Memory B cell (primary cell): ENCODE data around the gene C2CD4C.
A peak's percentile ranks its signal among the peaks of the same experiment; 100 is the strongest.
"Not testable (repeated sequence)": the region's sequence is repeated elsewhere in the genome, so short reads cannot be mapped to it uniquely, and the experiment has no call there.

Source experiments
- ATAC-seq: fragments of 150-1000 bp; cut with Tn5 transposase; 2 replicates; pipeline ENCODE4 v1.10.0; 2021; ENCODE audit warnings: low read depth, mild to moderate bottlenecking, moderate library complexity
- DNase-seq, 2 donors: peaks; one replicate each; pipeline ENCODE4 v3.0.0; 2022; ENCODE audit warnings: low spot score in 2 of 2
- H3K27ac Mint-ChIP-seq: one replicate; pipeline ENCODE4 v1.8.0; 2022; ENCODE audit warnings: mild to moderate bottlenecking, moderate library complexity, mixed read lengths
- H3K27me3 Mint-ChIP-seq: one replicate; pipeline ENCODE4 v1.8.0; 2022; ENCODE audit warnings: mixed read lengths
- H3K36me3 Mint-ChIP-seq: one replicate; pipeline ENCODE4 v1.8.0; 2022; ENCODE audit warnings: mild to moderate bottlenecking, mixed read lengths
- H3K4me1 Mint-ChIP-seq: one replicate; pipeline ENCODE4 v1.8.0; 2022; ENCODE audit warnings: mixed read lengths
- H3K4me3 Mint-ChIP-seq: one replicate; pipeline ENCODE4 v1.8.0; 2022; ENCODE audit warnings: mild to moderate bottlenecking, moderate library complexity, mixed read lengths
- H3K9me3 Mint-ChIP-seq: one replicate; pipeline ENCODE4 v1.8.0; 2022; ENCODE audit warnings: mixed read lengths

C2CD4C gene

DNA sequence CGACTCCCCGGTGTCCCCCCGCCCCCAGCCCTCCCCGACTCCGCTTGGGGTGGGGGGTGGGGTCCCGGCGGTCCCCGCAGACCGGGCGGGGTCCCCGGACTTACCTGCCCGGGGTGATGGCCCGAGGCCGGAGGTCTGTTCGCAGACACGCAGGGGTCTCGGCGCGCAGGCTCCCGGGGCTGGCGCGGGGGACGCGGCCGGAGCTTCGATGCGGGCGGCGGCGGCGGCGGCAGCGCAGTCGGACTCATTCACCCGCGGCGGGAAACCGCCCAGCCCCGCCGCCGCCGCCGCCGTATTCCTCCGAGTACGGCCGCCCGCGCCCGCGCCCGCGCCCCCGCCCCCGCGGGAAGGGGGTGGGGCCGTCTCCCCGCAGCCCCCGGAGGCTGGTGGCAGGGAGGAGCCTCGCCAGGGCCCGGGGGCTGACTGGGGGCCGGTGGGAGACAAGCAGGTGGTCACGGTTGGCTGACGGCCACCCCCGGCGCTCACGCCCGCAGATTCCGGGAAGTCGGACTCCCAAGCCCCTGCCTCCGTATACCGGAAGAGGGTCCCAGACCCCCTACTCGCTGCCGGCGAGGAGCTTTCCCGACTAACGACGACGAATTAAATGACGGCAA lies at the start of gene C2CD4C:
Gene C2CD4C, minus strand, starts transcription at position 246 of the 614 bp plus-strand sequence. CDS start 786 bp downstream, outside the sequence.
- Mint-ChIP-seq H3K4me3 (peak within 1 kb of the TSS; percentile 81), H3K36me3 (no peaks in the 10 kb centered on the region), H3K9me3 (no peaks in the 10 kb centered on the region), H3K4me1 (peaks cover 5% of the 10 kb centered on the region), H3K27me3 (peaks cover 5% of the 10 kb centered on the region), H3K27ac (no peak within 1 kb of the TSS)
- DNase-seq = no peak
- peak; percentile 46 for ATAC-seq

DNA sequence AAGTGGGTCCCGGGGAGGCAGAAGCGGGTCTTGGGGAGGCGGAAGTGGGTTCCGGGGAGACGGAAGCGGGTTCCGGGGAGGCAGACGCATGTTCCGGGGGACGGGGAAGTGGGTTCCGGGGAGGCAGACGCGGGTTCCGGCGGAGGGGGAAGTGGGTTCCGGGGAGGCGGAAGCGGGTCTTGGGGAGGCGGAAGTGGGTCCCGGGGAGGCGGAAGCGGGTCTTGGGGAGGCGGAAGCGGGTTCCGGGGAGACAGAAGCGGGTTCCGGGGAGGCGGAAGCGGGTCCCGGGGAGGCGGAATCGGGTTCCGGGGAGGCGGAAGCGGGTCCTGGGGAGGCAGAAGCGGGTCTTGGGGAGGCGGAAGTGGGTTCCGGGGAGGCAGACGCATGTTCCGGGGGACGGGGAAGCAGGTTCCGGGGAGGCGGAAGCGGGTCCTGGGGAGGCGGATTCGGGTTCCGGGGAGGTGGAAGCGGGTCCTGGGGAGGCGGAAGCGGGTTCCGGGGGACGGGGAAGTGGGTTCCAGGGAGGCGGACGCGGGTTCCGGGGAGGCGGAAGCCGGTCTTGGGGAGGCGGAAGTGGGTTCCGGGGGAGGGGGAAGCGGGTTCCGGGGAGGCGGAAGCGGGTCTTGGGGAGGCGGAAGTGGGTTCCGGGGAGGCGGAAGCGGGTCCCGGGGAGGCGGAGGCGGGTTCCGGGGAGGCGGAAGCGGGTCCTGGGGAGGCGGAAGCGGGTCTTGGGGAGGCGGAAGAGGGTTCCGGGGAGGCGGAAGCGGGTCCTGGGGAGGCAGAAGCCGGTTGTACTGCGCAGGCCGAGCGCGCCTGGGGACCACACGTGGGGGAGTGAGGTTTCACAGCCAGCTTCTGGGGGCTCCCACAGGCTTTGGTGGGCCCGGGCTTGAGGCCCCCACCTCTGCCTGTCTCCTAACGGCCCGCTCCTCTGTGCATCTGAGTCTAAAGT lies 49.4 kb upstream of the C2CD4C start:
- H3K4me3 Mint-ChIP-seq = no peak overlapping the region
- peaks cover 3% of the 10 kb centered on the region for H3K4me1 Mint-ChIP-seq
- DNase-seq = no peak
- H3K36me3 Mint-ChIP-seq = no peaks in the 10 kb centered on the region
- no peak overlapping the region for H3K27ac Mint-ChIP-seq
- ATAC-seq = no peak
- peaks cover 15% of the 10 kb centered on the region for H3K27me3 Mint-ChIP-seq
- peaks cover 3% of the 10 kb centered on the region for H3K9me3 Mint-ChIP-seq

- Mint-ChIP-seq H3K27ac (no peak overlapping the region), H3K27me3 (peaks cover 13% of the 10 kb centered on the region), H3K36me3 (no peaks in the 10 kb centered on the region), H3K9me3 (peaks cover 3% of the 10 kb centered on the region), H3K4me3 (no peak overlapping the region), H3K4me1 (peaks cover 3% of the 10 kb centered on the region)
- DNase-seq = no peak
- no peak for ATAC-seq
Observed at GRCh38 chr19:457636-458035, 48.7 kb upstream of the C2CD4C start.

GRCh38 chr19:456547-457110 lies 47.7 kb upstream of the C2CD4C start:
- Mint-ChIP-seq H3K4me3 (no peak overlapping the region), H3K36me3 (no peaks in the 10 kb centered on the region), H3K9me3 (peaks cover 3% of the 10 kb centered on the region), H3K4me1 (peaks cover 2% of the 10 kb centered on the region), H3K27ac (no peak overlapping the region), H3K27me3 (peaks cover 10% of the 10 kb centered on the region)
- DNase-seq (no peak), ATAC-seq (no peak)

DNA sequence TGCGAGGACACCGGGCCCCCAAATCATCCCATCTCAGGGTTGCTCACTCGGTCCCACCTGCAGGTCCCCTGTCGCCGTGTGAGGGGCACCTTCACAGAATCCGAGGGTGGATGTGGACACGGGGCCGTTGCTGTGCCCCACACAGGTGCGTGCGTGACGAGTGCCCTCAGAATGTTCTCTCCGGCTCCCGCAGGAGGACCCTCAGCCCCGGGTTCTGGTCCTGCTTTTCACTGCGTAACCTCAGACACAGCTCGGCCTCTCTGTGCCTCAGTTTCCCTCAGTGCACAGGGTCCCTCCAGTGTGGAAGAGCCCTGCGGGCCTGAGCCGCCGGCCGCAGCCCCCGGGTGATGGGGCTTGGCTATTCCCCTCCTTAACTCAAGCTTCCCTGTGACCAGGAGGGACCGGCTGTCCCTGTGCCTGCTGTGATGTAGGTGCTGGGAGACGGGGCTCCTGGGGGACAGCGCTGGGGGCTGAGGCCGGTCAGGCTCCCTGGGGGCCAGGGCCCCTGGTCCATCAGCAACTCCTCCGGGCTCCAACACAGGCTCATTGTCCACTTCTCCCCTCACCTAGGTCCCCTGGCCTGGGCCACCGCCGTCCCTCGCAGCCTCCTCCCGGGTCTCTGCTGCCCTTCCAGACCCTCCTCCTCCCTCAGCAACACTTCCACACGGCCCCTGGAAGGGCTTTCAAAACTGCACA lies 47.1 kb upstream of the C2CD4C start:
- H3K4me1 Mint-ChIP-seq = no peaks in the 10 kb centered on the region
- peaks cover 3% of the 10 kb centered on the region for H3K9me3 Mint-ChIP-seq
- H3K27me3 Mint-ChIP-seq = peaks cover 9% of the 10 kb centered on the region
- DNase-seq (no peak), ATAC-seq (no peak)
- H3K36me3 Mint-ChIP-seq = no peaks in the 10 kb centered on the region
- no peak overlapping the region for H3K27ac Mint-ChIP-seq
- H3K4me3 Mint-ChIP-seq = no peak overlapping the region

- no peak for ATAC-seq
- H3K27ac Mint-ChIP-seq = no peak overlapping the region
- H3K27me3 Mint-ChIP-seq = peaks cover 9% of the 10 kb centered on the region
- no peak for DNase-seq
- peaks cover 7% of the 10 kb centered on the region for H3K9me3 Mint-ChIP-seq
- H3K4me3 Mint-ChIP-seq = no peak overlapping the region
- no peaks in the 10 kb centered on the region for H3K36me3 Mint-ChIP-seq
- H3K4me1 Mint-ChIP-seq = no peaks in the 10 kb centered on the region
Observed at GRCh38 chr19:455031-455705, 46.2 kb upstream of the C2CD4C start.

- Mint-ChIP-seq H3K27me3 (peaks cover 9% of the 10 kb centered on the region), H3K4me1 (no peaks in the 10 kb centered on the region), H3K4me3 (no peak overlapping the region), H3K36me3 (no peaks in the 10 kb centered on the region), H3K27ac (no peak overlapping the region), H3K9me3 (peaks cover 7% of the 10 kb centered on the region)
- no peak for ATAC-seq
- DNase-seq = no peak
Observed at GRCh38 chr19:453606-454005, 44.7 kb upstream of the C2CD4C start.

DNA sequence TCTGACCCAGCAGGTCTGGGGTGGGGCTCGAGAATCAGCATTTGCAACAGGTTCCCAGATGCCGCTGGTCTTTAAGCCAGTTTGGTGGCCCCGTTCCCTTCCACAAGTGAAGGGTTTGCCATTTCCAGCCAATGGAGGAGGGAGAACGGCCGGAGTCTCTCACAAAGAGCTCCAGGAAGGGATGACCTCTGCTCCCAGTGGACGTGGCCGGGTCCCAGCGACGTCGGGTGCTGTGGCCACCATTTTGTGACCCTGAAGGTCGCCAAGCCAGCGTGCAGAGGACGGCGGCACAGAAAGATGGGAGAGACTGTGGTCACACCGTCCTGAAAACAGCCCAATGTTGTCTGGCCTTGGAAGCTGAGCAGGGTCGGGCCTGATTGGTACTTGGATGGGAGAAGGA lies 43.9 kb upstream of the C2CD4C start:
- H3K9me3 Mint-ChIP-seq = peaks cover 7% of the 10 kb centered on the region
- no peaks in the 10 kb centered on the region for H3K4me1 Mint-ChIP-seq
- H3K36me3 Mint-ChIP-seq = no peaks in the 10 kb centered on the region
- no peak overlapping the region for H3K27ac Mint-ChIP-seq
- ATAC-seq (no peak), DNase-seq (no peak)
- no peak overlapping the region for H3K4me3 Mint-ChIP-seq
- peaks cover 9% of the 10 kb centered on the region for H3K27me3 Mint-ChIP-seq

- not testable (repeated sequence) for H3K36me3 Mint-ChIP-seq, ATAC-seq, H3K9me3 Mint-ChIP-seq, H3K4me1 Mint-ChIP-seq, H3K4me3 Mint-ChIP-seq, H3K27me3 Mint-ChIP-seq, DNase-seq, H3K27ac Mint-ChIP-seq
Observed at GRCh38 chr19:450912-451481, 42.0 kb upstream of the C2CD4C start.

GRCh38 chr19:449916-450315 lies 41.0 kb upstream of the C2CD4C start:
- DNase-seq (no peak), ATAC-seq (no peak)
- Mint-ChIP-seq H3K9me3 (peaks cover 4% of the 10 kb centered on the region), H3K4me3 (no peak overlapping the region), H3K27me3 (peaks cover 1% of the 10 kb centered on the region), H3K27ac (no peak overlapping the region), H3K36me3 (no peaks in the 10 kb centered on the region), H3K4me1 (no peaks in the 10 kb centered on the region)

- DNase-seq (no peak), ATAC-seq (no peak)
- Mint-ChIP-seq H3K36me3 (no peaks in the 10 kb centered on the region), H3K27me3 (peaks cover 8% of the 10 kb centered on the region), H3K9me3 (peaks cover 7% of the 10 kb centered on the region), H3K4me3 (no peak overlapping the region), H3K4me1 (no peaks in the 10 kb centered on the region), H3K27ac (no peak overlapping the region)
Observed at GRCh38 chr19:447816-448560, 39.0 kb upstream of the C2CD4C start.

DNA sequence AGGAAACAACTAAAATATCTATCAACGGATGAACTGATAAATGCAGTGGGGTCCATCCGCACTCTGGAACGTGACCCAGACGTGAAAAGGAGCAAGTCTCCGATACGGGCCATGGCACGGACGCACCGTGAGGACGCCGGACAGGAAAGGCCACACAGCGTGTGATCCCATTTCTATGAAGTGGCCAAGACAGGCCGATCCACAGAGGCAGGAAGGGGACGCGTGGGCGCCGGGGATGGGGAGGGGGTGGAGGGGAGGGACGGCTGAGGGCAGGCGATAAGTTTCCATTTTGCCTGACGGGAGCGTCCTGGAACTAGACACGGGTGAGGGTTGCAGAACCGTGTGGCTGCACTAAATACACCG lies 38.1 kb upstream of the C2CD4C start:
- DNase-seq (no peak), ATAC-seq (no peak)
- H3K27ac Mint-ChIP-seq = no peak overlapping the region
- peaks cover 11% of the 10 kb centered on the region for H3K27me3 Mint-ChIP-seq
- H3K4me3 Mint-ChIP-seq = no peak overlapping the region
- H3K36me3 Mint-ChIP-seq = peaks cover 1% of the 10 kb centered on the region
- H3K9me3 Mint-ChIP-seq = peaks cover 8% of the 10 kb centered on the region
- H3K4me1 Mint-ChIP-seq = peaks cover 1% of the 10 kb centered on the region
